ENCODE data around the gene F11. TPM values are rescaled to one million over a fixed set of nuclear protein-coding genes. Genes with fewer than 3 reads are reported as not detected.
"Not testable (repeated sequence)": the region's sequence is repeated elsewhere in the genome, so short reads cannot be mapped to it uniquely, and the experiment has no call there.

Gene F11
- total RNA-seq, 1 donor from 2014 or later, result not detected

GRCh38 chr4:186250760-186251159 is 15.2 kb upstream of the F11 start:
- DNase-seq, result no peak

- no peak for DNase-seq
Measured at GRCh38 chr4:186255122-186255521, 10.9 kb upstream of the F11 start.

GRCh38 chr4:186258216-186258811 is 7.7 kb upstream of the F11 start:
- DNase-seq, result no peak

GRCh38 chr4:186260117-186260503 is 5.9 kb upstream of the F11 start:
- no peak for DNase-seq

GRCh38 chr4:186260504-186261448 is 5.2 kb upstream of the F11 start:
- no peak for DNase-seq

- DNase-seq, result no peak
Measured at GRCh38 chr4:186264660-186265059, 1.3 kb upstream of the F11 start.

GRCh38 chr4:186265250-186265649 is 739 bp upstream of the F11 start:
- DNase-seq, result not testable (repeated sequence)

- DNase-seq, result no peak
Measured at GRCh38 chr4:186266729-186267456, 904 bp downstream of the F11 start.

GRCh38 chr4:186271081-186271678 is 5.2 kb downstream of the F11 start:
- no peak for DNase-seq

GRCh38 chr4:186272699-186273391 is 6.9 kb downstream of the F11 start:
- no peak for DNase-seq

GRCh38 chr4:186273392-186273789 is 7.4 kb downstream of the F11 start:
- DNase-seq, result not testable (repeated sequence)

GRCh38 chr4:186283311-186283710 is 17.3 kb downstream of the F11 start:
- DNase-seq, result no peak

GRCh38 chr4:186285147-186285546 is 19.2 kb downstream of the F11 start:
- no peak for DNase-seq

- no peak for DNase-seq
Measured at GRCh38 chr4:186286581-186286980, 20.6 kb downstream of the F11 start.

GRCh38 chr4:186291256-186291890 is 25.4 kb downstream of the F11 start:
- no peak for DNase-seq

GRCh38 chr4:186294160-186294559 is 28.2 kb downstream of the F11 start:
- no peak for DNase-seq

GRCh38 chr4:186296481-186296880 is 30.5 kb downstream of the F11 start:
- no peak for DNase-seq

- no peak for DNase-seq
Measured at GRCh38 chr4:186297013-186297645, 31.1 kb downstream of the F11 start.

- no peak for DNase-seq
Measured at GRCh38 chr4:186298031-186298647, 32.1 kb downstream of the F11 start.

- DNase-seq, result no peak
Measured at GRCh38 chr4:186299291-186299690, 33.3 kb downstream of the F11 start.
